Measurements from ENCODE around the gene PROB1. TPM values are rescaled to one million over a fixed set of nuclear protein-coding genes. Genes with fewer than 3 reads are reported as not detected.

The PROB1 gene
- total RNA-seq, 4 donors from 2014 or later: 0.55 to 1.1 (median 0.60) TPM; not detected in 1

DNA sequence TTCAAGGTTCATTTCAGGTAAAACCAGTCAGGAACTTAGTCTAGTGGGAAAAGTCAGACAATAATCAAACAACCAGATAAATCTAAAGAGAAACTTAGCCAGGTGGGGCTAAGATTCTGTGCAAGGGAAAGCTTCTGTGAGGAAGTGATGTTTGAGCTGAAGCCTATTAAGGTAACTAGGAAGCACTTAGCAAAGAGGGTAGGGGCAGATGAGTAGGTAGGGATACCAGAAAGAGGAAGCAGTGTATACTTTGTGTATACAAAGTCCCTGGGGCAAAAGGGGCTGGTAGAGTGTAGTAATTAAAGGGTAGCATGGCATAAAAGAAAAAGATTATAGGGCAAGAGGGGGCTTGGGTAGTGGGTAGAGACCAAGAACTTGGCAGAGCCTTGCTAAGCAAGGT lies 12.6 kb upstream of the PROB1 start:
- peaks cover 10 to 25% (median 18%) of the 10 kb centered on the region in 4 donors for H3K4me1 ChIP-seq
- in situ Hi-C loops (cut with MboI; ENCODE audit: low pct_ligation_motif_present in 1 of 4, low pct_unique_long_range_greater_than_20kb in 1 of 4, low sequenced_read_pairs in 3 of 4) (no loop called here), intact Hi-C loops (cut with DNase I; ENCODE audit: low total_unique reads) (no loop called here)
- no peaks in the 10 kb centered on the region for H3K9me3 ChIP-seq
- no peak overlapping the region for H3K4me3 ChIP-seq
- H3K27ac ChIP-seq: no peak overlapping the region
- no peak for TF ChIP-seq POLR2A (IDR thresholded peaks at IDR 0.05)
- TF ChIP-seq, protein P1, sequence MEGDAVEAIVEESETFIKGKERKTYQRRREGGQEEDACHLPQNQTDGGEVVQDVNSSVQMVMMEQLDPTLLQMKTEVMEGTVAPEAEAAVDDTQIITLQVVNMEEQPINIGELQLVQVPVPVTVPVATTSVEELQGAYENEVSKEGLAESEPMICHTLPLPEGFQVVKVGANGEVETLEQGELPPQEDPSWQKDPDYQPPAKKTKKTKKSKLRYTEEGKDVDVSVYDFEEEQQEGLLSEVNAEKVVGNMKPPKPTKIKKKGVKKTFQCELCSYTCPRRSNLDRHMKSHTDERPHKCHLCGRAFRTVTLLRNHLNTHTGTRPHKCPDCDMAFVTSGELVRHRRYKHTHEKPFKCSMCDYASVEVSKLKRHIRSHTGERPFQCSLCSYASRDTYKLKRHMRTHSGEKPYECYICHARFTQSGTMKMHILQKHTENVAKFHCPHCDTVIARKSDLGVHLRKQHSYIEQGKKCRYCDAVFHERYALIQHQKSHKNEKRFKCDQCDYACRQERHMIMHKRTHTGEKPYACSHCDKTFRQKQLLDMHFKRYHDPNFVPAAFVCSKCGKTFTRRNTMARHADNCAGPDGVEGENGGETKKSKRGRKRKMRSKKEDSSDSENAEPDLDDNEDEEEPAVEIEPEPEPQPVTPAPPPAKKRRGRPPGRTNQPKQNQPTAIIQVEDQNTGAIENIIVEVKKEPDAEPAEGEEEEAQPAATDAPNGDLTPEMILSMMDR (IDR thresholded peaks at IDR 0.05): no peak
- H3K36me3 ChIP-seq: no peaks in the 10 kb centered on the region
- DNase-seq: no peak
- H3K27me3 ChIP-seq: no peaks in the 10 kb centered on the region

DNA sequence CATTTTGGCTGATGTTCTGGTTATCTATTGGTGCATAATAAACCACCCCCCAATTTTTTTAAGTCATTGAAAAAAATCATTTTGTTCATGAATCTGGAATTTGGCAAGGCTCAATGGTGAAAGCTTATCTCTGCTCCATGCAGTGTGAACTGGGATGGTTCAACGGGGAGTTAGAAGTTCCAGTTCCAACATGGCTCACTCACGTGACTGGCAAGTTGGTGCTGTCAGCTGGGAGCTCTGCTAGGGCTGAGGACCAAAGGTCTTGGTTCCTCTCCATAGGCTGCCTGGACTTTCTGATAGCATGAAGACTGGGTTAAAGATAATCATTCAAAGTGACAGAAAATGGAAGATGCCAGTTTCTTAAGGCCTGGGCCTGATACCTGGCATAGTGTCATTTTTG lies 12.1 kb upstream of the PROB1 start:
- in situ Hi-C loops (cut with MboI; ENCODE audit: low pct_ligation_motif_present in 1 of 4, low pct_unique_long_range_greater_than_20kb in 1 of 4, low sequenced_read_pairs in 3 of 4) (no loop called here), intact Hi-C loops (cut with DNase I; ENCODE audit: low total_unique reads) (no loop called here)
- peaks cover 10 to 25% (median 18%) of the 10 kb centered on the region in 4 donors for H3K4me1 ChIP-seq
- no peaks in the 10 kb centered on the region for H3K36me3 ChIP-seq
- TF ChIP-seq POLR2AphosphoS5 (IDR thresholded peaks at IDR 0.05) (no peak), EP300 (IDR thresholded peaks at IDR 0.05; ENCODE audit: low read depth) (no peak)
- TF ChIP-seq, protein P1 (IDR thresholded peaks at IDR 0.05): no peak
- no peak overlapping the region for H3K27ac ChIP-seq
- H3K27me3 ChIP-seq: no peaks in the 10 kb centered on the region
- no peak overlapping the region for H3K4me3 ChIP-seq
- no peak for DNase-seq
- no peaks in the 10 kb centered on the region for H3K9me3 ChIP-seq
- 87 to 90% methylated on average over 2 of the region's 2 CpGs for WGBS, 2 donors (ENCODE audit: low coverage in 1 of 2)

DNA sequence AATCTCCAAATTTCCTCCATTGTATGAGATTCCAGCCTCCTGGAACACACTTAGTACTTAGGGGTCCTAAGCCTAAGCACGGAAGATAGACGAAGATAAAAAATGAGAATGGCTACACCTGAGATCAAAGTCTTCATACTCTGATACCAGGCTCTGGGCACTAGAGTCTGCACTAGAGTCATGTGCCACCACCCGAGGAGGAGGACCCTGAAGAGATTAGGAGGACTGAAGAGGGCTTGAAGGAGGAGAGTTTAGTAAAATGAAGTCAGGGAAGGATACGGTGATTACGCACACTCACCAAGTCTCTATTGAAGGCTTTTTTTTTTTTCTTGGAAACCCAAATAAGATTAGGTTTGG lies 9.6 kb upstream of the PROB1 start:
- in situ Hi-C loops (cut with MboI; ENCODE audit: low pct_ligation_motif_present in 1 of 4, low pct_unique_long_range_greater_than_20kb in 1 of 4, low sequenced_read_pairs in 3 of 4): no loop called here
- Histone ChIP-seq H3K9me3 (no peaks in the 10 kb centered on the region), H3K36me3 (no peaks in the 10 kb centered on the region), H3K4me3 (peak overlapping the region in 3 of 4 donors; percentile 41 to 60 (median 48)), H3K27me3 (no peaks in the 10 kb centered on the region), H3K4me1 (peaks cover 5 to 16% (median 12%) of the 10 kb centered on the region in 4 donors), H3K27ac (peak overlapping the region; percentile 86 to 93 (median 90))
- DNase-seq: no peak
- 59 to 63% methylated on average over 3 to 5 of the region's 5 CpGs for WGBS, 2 donors (ENCODE audit: low coverage in 1 of 2)
- TF ChIP-seq, protein P1 (IDR thresholded peaks at IDR 0.05): no peak
- TF ChIP-seq POLR2A (IDR thresholded peaks at IDR 0.05): no peak
- no peak for TF ChIP-seq POLR2AphosphoS5 (IDR thresholded peaks at IDR 0.05)
- no peak for TF ChIP-seq EP300 (IDR thresholded peaks at IDR 0.05; ENCODE audit: low read depth)
- intact Hi-C loops (cut with DNase I; ENCODE audit: low total_unique reads): no loop called here

DNA sequence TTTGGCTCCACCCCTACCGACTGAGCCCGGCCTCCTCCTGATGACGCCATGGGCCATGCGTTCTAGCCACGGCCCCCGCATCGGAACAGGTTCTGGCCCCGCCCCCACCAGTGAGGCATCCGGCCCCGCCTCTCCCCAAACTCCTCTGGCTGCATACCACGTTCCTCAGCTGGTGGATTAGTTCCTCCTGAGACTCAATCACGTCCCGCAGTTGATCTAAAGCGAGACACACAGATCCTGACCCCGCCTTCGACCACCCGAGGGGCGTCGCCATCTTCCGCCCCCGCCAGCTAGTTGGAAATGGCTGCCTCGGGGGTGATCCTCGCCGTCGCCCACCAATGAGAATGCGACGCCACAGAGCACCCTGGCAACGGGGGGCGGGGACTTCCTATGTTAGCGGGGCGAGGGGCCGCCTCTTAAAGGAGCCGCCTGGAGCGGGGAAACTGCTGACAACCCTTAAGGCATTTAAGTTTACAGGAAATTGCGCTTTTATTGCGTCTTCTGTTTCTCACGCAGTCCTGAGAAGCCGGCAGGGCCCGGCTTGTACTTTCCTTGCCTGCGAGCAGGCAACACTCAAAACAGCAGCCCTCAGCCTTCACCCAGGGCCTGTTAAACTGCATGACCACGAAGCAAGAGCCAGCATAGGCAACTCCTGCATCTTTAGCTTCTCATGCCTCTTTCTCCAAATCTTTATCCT lies 9.0 kb upstream of the PROB1 start, which contains the start of gene SPATA24:
TSS of gene SPATA24 (minus strand) at position 303 of the 697 bp plus-strand sequence. CDS start at position 274, 29 bp downstream.
- H3K4me3 ChIP-seq: peak within 1 kb of the TSS; percentile 15 to 60 (median 44)
- no peaks in the 10 kb centered on the region for H3K27me3 ChIP-seq
- H3K36me3 ChIP-seq: no peaks in the 10 kb centered on the region
- H3K27ac ChIP-seq: peak within 1 kb of the TSS; percentile 86 to 93 (median 90)
- H3K9me3 ChIP-seq: no peaks in the 10 kb centered on the region
- intact Hi-C loops (cut with DNase I; ENCODE audit: low total_unique reads): no loop called here
- DNase-seq: peak; percentile 98
- 0 to 1% methylated on average over 7 to 24 of the region's 41 CpGs for WGBS, 2 donors (ENCODE audit: low coverage in 1 of 2)
- H3K4me1 ChIP-seq: peaks cover 5 to 16% (median 12%) of the 10 kb centered on the region in 4 donors
- TF ChIP-seq EP300 (IDR thresholded peaks at IDR 0.05; ENCODE audit: low read depth) (no peak), POLR2AphosphoS5 (IDR thresholded peaks at IDR 0.05) (peak; percentile 51 to 63 (median 56)), POLR2A (IDR thresholded peaks at IDR 0.05) (peak; percentile 50)
- in situ Hi-C loops (cut with MboI; ENCODE audit: low pct_ligation_motif_present in 1 of 4, low pct_unique_long_range_greater_than_20kb in 1 of 4, low sequenced_read_pairs in 3 of 4): no loop called here

Measured in transverse colon (tissue), 4 donors.